ENCODE results near the gene PIP4K2A.
"Not testable (repeated sequence)": the region's sequence is repeated elsewhere in the genome, so short reads cannot be mapped to it uniquely, and the experiment has no call there.

The PIP4K2A gene

DNA sequence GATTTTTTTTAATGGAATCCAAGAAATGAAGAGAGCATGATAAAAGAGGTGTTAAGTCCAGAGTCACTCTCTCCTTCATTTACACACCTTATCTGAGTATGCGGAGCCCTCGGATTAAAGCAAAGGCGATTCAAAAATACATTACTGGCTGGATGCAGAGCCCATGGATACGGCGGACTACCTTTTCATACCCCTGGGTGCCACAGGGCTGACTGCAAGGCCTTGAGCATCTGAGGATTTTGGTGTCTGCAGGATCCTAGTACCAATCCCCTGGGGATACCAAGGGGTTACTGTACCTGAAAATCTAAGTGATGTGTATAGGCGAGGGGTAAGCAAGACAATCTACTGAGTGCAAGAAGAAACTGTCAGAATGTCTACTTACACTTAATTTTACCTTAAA is 20.5 kb downstream of the PIP4K2A start:
- Histone ChIP-seq H3K36me3 (ENCODE audit: insufficient read depth, insufficient read length, low read length) (no peaks in the 10 kb centered on the region), H3K27me3 (ENCODE audit: insufficient read depth, insufficient read length) (no peaks in the 10 kb centered on the region), H3K9me3 (ENCODE audit: insufficient read depth, low read length) (peaks cover 10% of the 10 kb centered on the region; the same call in 1 of the 2 replicates), H3K4me3 (ENCODE audit: insufficient read length, low read depth) (no peak overlapping the region), H3K9ac (ENCODE audit: insufficient read length, low read depth) (no peak overlapping the region), H3K4me1 (ENCODE audit: insufficient read depth, insufficient read length) (no peaks in the 10 kb centered on the region)
- no peak for DNase-seq (ENCODE audit: low read depth, low spot score)
- TF ChIP-seq SUZ12 (IDR thresholded peaks at IDR 0.05; ENCODE audit: extremely low read depth, insufficient read depth, insufficient read length) (no peak), ZNF274 (IDR thresholded peaks at IDR 0.05; ENCODE audit: low read depth, low read length) (no peak), YY1 (IDR thresholded peaks at IDR 0.05; ENCODE audit: insufficient read depth, insufficient read length) (no peak)

DNA sequence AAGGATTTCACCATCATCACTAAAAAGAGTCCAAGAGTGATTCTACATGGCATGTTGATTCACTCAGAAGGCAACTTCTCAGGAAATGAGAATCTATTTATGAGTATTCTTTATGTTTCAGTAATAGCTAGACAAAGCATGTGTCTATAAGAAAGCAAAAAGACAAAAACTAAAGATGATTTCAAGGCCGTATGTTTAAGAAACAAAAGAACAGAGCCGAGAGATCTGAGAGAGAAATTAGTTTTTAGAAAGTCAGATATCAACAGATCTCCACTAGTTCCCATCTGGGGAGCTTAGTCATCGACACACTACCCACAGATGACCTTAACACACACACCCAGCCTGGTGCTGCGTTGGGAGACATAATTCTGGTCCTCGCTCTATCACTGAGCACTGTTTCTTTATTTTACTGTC is 21.0 kb downstream of the PIP4K2A start:
- TF ChIP-seq ZNF274 (IDR thresholded peaks at IDR 0.05; ENCODE audit: low read depth, low read length) (no peak), YY1 (IDR thresholded peaks at IDR 0.05; ENCODE audit: insufficient read depth, insufficient read length) (no peak), SUZ12 (IDR thresholded peaks at IDR 0.05; ENCODE audit: extremely low read depth, insufficient read depth, insufficient read length) (no peak)
- no peak for DNase-seq (ENCODE audit: low read depth, low spot score)
- no peaks in the 10 kb centered on the region for H3K4me1 ChIP-seq (ENCODE audit: insufficient read depth, insufficient read length)
- peaks cover 10% of the 10 kb centered on the region; the same call in 1 of the 2 replicates for H3K9me3 ChIP-seq (ENCODE audit: insufficient read depth, low read length)
- H3K27me3 ChIP-seq (ENCODE audit: insufficient read depth, insufficient read length): no peaks in the 10 kb centered on the region
- no peaks in the 10 kb centered on the region for H3K36me3 ChIP-seq (ENCODE audit: insufficient read depth, insufficient read length, low read length)
- no peak overlapping the region for H3K4me3 ChIP-seq (ENCODE audit: insufficient read length, low read depth)
- no peak overlapping the region for H3K9ac ChIP-seq (ENCODE audit: insufficient read length, low read depth)

DNA sequence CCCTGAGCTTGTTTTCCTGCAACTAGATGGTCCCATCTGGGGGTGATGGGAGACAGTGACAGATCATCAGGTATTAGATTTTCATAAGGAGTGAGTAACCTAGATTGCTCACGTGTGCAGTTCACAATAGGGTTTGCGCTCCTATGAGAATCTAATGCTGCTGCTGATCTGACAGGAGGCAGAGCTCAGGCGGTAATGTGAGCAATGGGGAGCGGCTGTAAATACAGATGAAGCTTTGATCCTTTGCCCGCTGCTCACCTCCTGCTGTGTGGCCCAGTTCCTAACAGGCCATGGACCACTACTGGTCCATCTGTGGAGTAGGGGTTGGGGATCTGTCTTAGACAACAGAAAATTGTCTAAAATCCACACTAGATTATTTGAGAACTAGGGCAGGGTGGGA is 22.3 kb downstream of the PIP4K2A start:
- not testable (repeated sequence) for H3K4me3 ChIP-seq (ENCODE audit: insufficient read length, low read depth); H3K9ac ChIP-seq (ENCODE audit: insufficient read length, low read depth); H3K27me3 ChIP-seq (ENCODE audit: insufficient read depth, insufficient read length); H3K4me1 ChIP-seq (ENCODE audit: insufficient read depth, insufficient read length); DNase-seq (ENCODE audit: low read depth, low spot score); H3K36me3 ChIP-seq (ENCODE audit: insufficient read depth, insufficient read length, low read length)
- peaks cover 10% of the 10 kb centered on the region; the same call in 1 of the 2 replicates for H3K9me3 ChIP-seq (ENCODE audit: insufficient read depth, low read length)

DNA sequence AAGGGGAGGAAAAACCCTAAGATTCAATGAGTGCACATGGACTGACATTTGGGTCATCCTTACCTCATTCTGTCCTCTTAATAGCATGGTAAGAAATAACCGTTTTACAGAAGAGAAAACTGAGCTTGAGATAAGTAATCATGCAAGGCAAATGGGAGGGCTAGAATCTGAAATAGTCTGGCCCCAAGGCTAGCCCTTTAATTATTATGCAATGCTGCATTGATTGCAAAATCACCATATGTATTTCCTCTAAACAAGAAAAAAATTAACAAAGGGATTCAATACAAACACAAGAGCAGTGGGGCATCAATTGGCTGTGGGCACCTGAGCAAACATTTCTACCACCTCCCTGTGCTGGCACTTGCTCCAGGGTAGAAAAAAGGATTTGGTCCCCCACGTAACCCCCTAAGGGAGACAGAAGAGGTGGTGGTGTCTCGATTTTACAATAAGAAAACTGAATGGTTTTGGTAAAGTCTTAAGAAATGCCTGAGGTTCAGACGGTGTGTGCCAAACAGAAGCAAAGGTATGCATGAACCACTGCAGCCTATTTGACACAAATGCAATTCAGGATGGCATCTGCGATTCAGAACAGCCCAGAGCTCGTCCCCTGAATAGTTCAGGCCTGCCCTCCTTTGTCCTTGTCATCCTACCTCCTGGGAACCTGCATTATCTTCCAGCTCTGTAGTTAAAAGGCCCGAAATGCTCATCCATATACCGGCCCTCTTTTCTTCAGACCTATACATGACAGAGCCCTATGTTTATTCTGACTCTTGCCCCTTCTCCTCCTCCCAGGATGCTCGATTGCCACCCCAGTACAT is 23.6 kb downstream of the PIP4K2A start:
- no peak for DNase-seq (ENCODE audit: low read depth, low spot score)
- TF ChIP-seq SUZ12 (IDR thresholded peaks at IDR 0.05; ENCODE audit: extremely low read depth, insufficient read depth, insufficient read length): no peak
- no peak for TF ChIP-seq ZNF274 (IDR thresholded peaks at IDR 0.05; ENCODE audit: low read depth, low read length)
- no peak for TF ChIP-seq YY1 (IDR thresholded peaks at IDR 0.05; ENCODE audit: insufficient read depth, insufficient read length)
- Histone ChIP-seq H3K9ac (ENCODE audit: insufficient read length, low read depth) (no peak overlapping the region), H3K4me3 (ENCODE audit: insufficient read length, low read depth) (no peak overlapping the region), H3K27me3 (ENCODE audit: insufficient read depth, insufficient read length) (no peaks in the 10 kb centered on the region), H3K9me3 (ENCODE audit: insufficient read depth, low read length) (peaks cover 10% of the 10 kb centered on the region; the same call in 1 of the 2 replicates), H3K36me3 (ENCODE audit: insufficient read depth, insufficient read length, low read length) (no peaks in the 10 kb centered on the region), H3K4me1 (ENCODE audit: insufficient read depth, insufficient read length) (no peaks in the 10 kb centered on the region)

DNA sequence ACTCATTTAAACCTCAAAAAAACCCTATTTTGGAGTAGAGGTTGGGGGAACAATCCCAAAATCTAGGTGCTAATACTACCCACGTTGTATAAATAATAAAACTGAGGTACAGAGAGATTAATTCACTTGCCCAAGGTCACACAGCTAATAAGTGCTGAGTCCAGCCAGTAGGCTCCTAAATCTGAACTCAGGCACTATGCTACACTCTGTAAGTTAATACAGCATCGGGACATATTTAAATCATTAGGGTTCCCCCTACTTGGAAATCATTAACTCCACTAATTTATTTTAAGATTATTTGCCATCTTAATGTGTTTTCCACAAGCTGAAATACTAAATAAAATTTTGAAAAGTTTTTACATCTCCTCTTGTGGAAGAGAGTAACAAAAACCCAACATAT is 24.2 kb downstream of the PIP4K2A start:
- Histone ChIP-seq H3K4me3 (ENCODE audit: insufficient read length, low read depth) (no peak overlapping the region), H3K9ac (ENCODE audit: insufficient read length, low read depth) (no peak overlapping the region), H3K9me3 (ENCODE audit: insufficient read depth, low read length) (peaks cover 10% of the 10 kb centered on the region; the same call in 1 of the 2 replicates)

DNA sequence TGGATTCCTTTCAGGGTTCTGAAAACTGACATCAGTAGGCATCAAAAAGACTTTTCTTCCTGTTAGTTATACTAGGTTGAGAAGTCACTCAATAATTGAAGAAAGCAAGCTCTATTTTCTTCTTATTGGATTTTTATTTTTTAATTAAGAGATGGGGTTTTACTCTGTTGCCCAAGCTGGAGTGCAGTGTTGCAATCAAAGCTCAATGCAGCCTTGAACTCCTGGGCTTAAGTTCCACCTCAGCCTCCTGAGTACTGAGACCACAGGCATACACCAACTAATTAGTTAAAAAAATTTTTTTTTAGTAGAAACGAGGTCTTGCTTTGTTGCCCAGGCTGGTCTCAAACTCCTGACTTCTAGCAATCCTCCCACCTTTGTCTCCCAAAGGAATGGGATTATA is 28.0 kb downstream of the PIP4K2A start:
- DNase-seq (ENCODE audit: low read depth, low spot score): no peak
- TF ChIP-seq SUZ12 (IDR thresholded peaks at IDR 0.05; ENCODE audit: extremely low read depth, insufficient read depth, insufficient read length) (no peak), YY1 (IDR thresholded peaks at IDR 0.05; ENCODE audit: insufficient read depth, insufficient read length) (no peak), ZNF274 (IDR thresholded peaks at IDR 0.05; ENCODE audit: low read depth, low read length) (no peak)
- Histone ChIP-seq H3K4me1 (ENCODE audit: insufficient read depth, insufficient read length) (peaks cover 2% of the 10 kb centered on the region), H3K36me3 (ENCODE audit: insufficient read depth, insufficient read length, low read length) (no peaks in the 10 kb centered on the region), H3K9ac (ENCODE audit: insufficient read length, low read depth) (no peak overlapping the region), H3K4me3 (ENCODE audit: insufficient read length, low read depth) (no peak overlapping the region), H3K9me3 (ENCODE audit: insufficient read depth, low read length) (no peaks in the 10 kb centered on the region), H3K27me3 (ENCODE audit: insufficient read depth, insufficient read length) (no peaks in the 10 kb centered on the region)

More for the DNA sequence above, 24.2 kb downstream of the PIP4K2A start:
- TF ChIP-seq SUZ12 (IDR thresholded peaks at IDR 0.05; ENCODE audit: extremely low read depth, insufficient read depth, insufficient read length) (no peak), ZNF274 (IDR thresholded peaks at IDR 0.05; ENCODE audit: low read depth, low read length) (no peak), YY1 (IDR thresholded peaks at IDR 0.05; ENCODE audit: insufficient read depth, insufficient read length) (no peak)
- H3K27me3 ChIP-seq (ENCODE audit: insufficient read depth, insufficient read length): no peaks in the 10 kb centered on the region
- no peak for DNase-seq (ENCODE audit: low read depth, low spot score)
- no peaks in the 10 kb centered on the region for H3K4me1 ChIP-seq (ENCODE audit: insufficient read depth, insufficient read length)
- H3K36me3 ChIP-seq (ENCODE audit: insufficient read depth, insufficient read length, low read length): no peaks in the 10 kb centered on the region

DNA sequence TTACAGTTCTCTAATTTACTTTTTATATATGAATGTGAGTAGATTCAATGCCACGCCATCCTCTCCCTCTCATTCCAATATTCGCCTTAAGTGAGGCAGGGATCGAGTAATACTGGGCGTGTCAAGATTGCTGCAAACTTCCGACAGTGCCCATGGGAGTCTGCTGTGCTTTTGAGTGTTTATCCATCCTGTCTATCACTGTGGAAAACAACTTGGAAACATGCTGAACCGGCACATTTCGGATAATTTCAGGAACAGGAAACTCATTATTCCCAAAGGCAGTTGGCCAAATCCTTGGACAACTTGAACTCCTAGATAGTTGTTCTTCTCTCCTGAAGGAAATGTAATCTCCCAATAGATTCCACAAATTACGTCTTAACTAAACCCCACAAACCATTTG is 28.5 kb downstream of the PIP4K2A start:
- Histone ChIP-seq H3K9ac (ENCODE audit: insufficient read length, low read depth) (no peak overlapping the region), H3K27me3 (ENCODE audit: insufficient read depth, insufficient read length) (no peaks in the 10 kb centered on the region), H3K36me3 (ENCODE audit: insufficient read depth, insufficient read length, low read length) (no peaks in the 10 kb centered on the region), H3K4me3 (ENCODE audit: insufficient read length, low read depth) (no peak overlapping the region), H3K4me1 (ENCODE audit: insufficient read depth, insufficient read length) (peaks cover 2% of the 10 kb centered on the region), H3K9me3 (ENCODE audit: insufficient read depth, low read length) (no peaks in the 10 kb centered on the region)
- DNase-seq (ENCODE audit: low read depth, low spot score): no peak
- TF ChIP-seq YY1 (IDR thresholded peaks at IDR 0.05; ENCODE audit: insufficient read depth, insufficient read length) (no peak), SUZ12 (IDR thresholded peaks at IDR 0.05; ENCODE audit: extremely low read depth, insufficient read depth, insufficient read length) (no peak), ZNF274 (IDR thresholded peaks at IDR 0.05; ENCODE audit: low read depth, low read length) (no peak)
